Retinal pigment epithelial cell (primary cell): ENCODE data around the gene BHLHE40.

Source experiments
- DNase-seq: peaks from one replicate; pipeline ENCODE4 v3.0.0-alpha.2; 2010; ENCODE audit warnings: low read depth
- H3K4me3 ChIP-seq: 2 replicates; pipeline ENCODE4 v1.5.1; 2011; ENCODE audit warnings: mild to moderate bottlenecking, low read length, control low read depth, moderate library complexity
- CTCF ChIP-seq: conservative IDR thresholded peaks from 2 replicates; pipeline ENCODE4 v1.5.1; 2011; ENCODE audit warnings: low read depth, low read length, control low read depth, inconsistent platforms

Gene BHLHE40

GRCh38 chr3:4985330-4986174 lies 6.3 kb downstream of the BHLHE40 start:
- DNase-seq = no peak
- peak overlapping the region; percentile 100 for H3K4me3 ChIP-seq
- TF ChIP-seq CTCF = no peak

- no peak for TF ChIP-seq CTCF
- peak; percentile 77 for DNase-seq
- peak overlapping the region; percentile 100 for H3K4me3 ChIP-seq
These were observed 7.0 kb downstream of the BHLHE40 start for GRCh38 chr3:4986175-4986781.

GRCh38 chr3:4986782-4987537 lies 7.7 kb downstream of the BHLHE40 start:
- peak overlapping the region; percentile 100 for H3K4me3 ChIP-seq
- DNase-seq = peak; percentile 99
- TF ChIP-seq CTCF = no peak

GRCh38 chr3:4987538-4988296 lies 8.5 kb downstream of the BHLHE40 start:
- no peak for DNase-seq
- TF ChIP-seq CTCF = no peak
- no peak overlapping the region for H3K4me3 ChIP-seq

- H3K4me3 ChIP-seq = no peak overlapping the region
- no peak for TF ChIP-seq CTCF
- DNase-seq = peak; percentile 89
These were observed 10.0 kb downstream of the BHLHE40 start for GRCh38 chr3:4988983-4989834.

- DNase-seq = no peak
- no peak overlapping the region for H3K4me3 ChIP-seq
- TF ChIP-seq CTCF = no peak
These were observed 10.8 kb downstream of the BHLHE40 start for GRCh38 chr3:4990069-4990468.
